OCI-LY3 (cell line): ENCODE measurements around the gene SPECC1.

Source experiments
- EZH2phosphoT487 ChIP-seq: fragments of 200-600 bp; shearing (Covaris generic); IDR thresholded peaks from 2 replicates; pipeline ENCODE4 v1.6.1; 2018; ENCODE audit warnings: antibody characterized with exemption, mixed run types, low read depth
- TF ChIP-seq, protein P1 (sequence below): fragments of 200-600, 300-600 bp; sonication (generic); IDR thresholded peaks from 2 replicates; pipeline ENCODE4 v1.5.1; 2014; ENCODE audit warnings: antibody characterized with exemption, low read length, low read depth

DNA sequence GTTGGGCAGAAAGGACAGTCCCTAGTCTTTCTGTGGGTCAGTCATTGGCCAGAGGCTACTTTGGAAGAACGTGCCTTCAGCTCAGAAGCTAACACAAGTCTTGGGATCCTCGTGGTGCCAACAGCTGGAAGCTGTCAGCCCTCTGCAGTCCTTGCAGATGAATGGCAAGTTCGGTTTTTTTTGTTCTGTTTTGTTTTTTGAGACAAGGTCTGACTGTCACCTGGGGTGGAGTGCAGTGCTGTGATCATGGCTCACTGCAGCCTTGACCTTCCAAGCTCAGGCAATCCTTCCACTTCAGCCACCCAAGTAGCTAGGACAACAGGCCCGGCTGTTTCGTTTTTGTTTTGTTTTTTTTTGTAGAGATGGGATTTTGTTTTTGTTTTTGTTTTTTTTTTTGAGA, 149.4 kb downstream of the SPECC1 start:
- TF ChIP-seq, protein P1, sequence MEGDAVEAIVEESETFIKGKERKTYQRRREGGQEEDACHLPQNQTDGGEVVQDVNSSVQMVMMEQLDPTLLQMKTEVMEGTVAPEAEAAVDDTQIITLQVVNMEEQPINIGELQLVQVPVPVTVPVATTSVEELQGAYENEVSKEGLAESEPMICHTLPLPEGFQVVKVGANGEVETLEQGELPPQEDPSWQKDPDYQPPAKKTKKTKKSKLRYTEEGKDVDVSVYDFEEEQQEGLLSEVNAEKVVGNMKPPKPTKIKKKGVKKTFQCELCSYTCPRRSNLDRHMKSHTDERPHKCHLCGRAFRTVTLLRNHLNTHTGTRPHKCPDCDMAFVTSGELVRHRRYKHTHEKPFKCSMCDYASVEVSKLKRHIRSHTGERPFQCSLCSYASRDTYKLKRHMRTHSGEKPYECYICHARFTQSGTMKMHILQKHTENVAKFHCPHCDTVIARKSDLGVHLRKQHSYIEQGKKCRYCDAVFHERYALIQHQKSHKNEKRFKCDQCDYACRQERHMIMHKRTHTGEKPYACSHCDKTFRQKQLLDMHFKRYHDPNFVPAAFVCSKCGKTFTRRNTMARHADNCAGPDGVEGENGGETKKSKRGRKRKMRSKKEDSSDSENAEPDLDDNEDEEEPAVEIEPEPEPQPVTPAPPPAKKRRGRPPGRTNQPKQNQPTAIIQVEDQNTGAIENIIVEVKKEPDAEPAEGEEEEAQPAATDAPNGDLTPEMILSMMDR = no peak
- no peak for TF ChIP-seq EZH2phosphoT487
